ENCODE measurements around the gene WASHC1.
"Not testable (repeated sequence)": the region's sequence is repeated elsewhere in the genome, so short reads cannot be mapped to it uniquely, and the experiment has no call there.

Gene WASHC1

GRCh38 chr9:28775-29174 lies 481 bp downstream of the WASHC1 start:
- H3K4me3 ChIP-seq (ENCODE audit: low read length) = peak overlapping the region; percentile 39
- not testable (repeated sequence) for DNase-seq (ENCODE audit: low read depth, low spot score)

DNA sequence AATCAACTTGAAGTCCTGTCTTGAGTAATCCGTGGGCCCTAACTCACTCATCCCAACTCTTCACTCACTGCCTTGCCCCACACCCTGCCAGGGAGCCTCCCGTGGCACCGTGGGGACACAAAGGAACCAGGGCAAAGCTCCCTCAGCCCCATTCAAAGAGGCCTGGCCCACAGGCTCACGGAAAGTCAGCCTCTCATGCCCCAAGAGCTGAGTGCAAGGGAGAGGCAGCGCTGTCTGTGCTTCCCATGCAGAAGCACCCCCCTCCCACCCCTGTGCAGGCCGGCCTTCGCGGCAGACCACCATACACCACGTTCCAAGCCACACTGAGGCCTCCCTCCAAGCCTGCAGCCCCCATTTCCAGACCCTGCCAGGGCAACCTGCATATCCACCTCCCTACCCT lies 7.6 kb downstream of the WASHC1 start:
- DNase-seq (ENCODE audit: low read depth, low spot score); H3K4me3 ChIP-seq (ENCODE audit: low read length): not testable (repeated sequence)

- not testable (repeated sequence) for H3K4me3 ChIP-seq (ENCODE audit: low read length); DNase-seq (ENCODE audit: low read depth, low spot score)
Measured at GRCh38 chr9:16875-17274, 12.4 kb downstream of the WASHC1 start.

- not testable (repeated sequence) for DNase-seq (ENCODE audit: low read depth, low spot score); H3K4me3 ChIP-seq (ENCODE audit: low read length)
Measured at GRCh38 chr9:14129-14809, 15.0 kb downstream of the WASHC1 start.

DNA sequence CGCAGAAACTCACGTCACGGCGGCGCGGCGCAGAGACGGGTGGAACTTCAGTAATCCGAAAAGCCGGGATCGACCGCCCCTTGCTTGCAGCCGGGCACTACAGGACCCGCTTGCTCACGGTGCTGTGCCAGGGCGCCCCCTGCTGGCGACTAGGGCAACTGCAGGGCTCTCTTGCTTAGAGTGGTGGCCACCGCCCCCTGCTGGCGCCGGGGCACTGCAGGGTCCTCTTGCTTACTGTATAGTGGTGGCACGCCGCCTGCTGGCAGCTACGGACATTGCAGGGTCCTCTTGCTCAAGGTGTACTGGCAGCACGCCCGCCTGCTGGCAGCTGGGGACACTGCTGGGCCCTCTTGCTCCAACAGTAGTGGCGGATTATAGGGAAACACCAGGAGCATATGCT lies 18.1 kb downstream of the WASHC1 start:
- H3K4me3 ChIP-seq (ENCODE audit: low read length); DNase-seq (ENCODE audit: low read depth, low spot score): not testable (repeated sequence)

- not testable (repeated sequence) for H3K4me3 ChIP-seq (ENCODE audit: low read length); DNase-seq (ENCODE audit: low read depth, low spot score)
Measured at GRCh38 chr9:10653-11053, 18.6 kb downstream of the WASHC1 start.

DNA sequence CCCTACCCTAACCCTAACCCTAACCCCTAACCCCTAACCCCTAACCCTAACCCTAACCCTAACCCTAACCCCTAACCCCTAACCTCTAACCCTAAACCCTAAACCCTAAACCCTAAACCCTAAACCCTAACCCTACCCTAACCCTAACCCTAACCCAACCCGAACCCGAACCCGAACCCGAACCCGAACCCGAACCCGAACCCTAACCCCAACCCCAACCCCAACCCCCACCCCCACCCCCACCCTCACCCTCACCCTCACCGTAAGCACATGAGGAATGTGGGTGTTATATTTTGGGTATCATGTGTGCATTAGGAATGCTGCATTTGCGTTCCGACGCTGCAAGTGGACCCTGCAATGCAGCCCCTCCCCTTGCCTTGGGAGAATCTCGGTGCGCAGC lies 19.0 kb downstream of the WASHC1 start:
- DNase-seq (ENCODE audit: low read depth, low spot score) = peak; percentile 24
- H3K4me3 ChIP-seq (ENCODE audit: low read length) = not testable (repeated sequence)

Data from Jurkat, Clone E6-1 (cell line).